SU-DHL-6 (cell line): Measurements from ENCODE around the gene NETO1.

ENCODE experiments used
- H2AFZ ChIP-seq: fragments of 200-600 bp; sonication (generic); 2 replicates; pipeline ENCODE4 v1.6.1; 2014; ENCODE audit warnings: low read depth, mild to moderate bottlenecking, moderate library complexity, mixed read lengths, antibody characterized with exemption, low read length; ENCODE audit not compliant: severe bottlenecking
- H3F3A ChIP-seq: fragments of 200-600 bp; shearing (Covaris generic); 2 replicates; pipeline ENCODE4 v1.6.0; 2016; ENCODE audit warnings: antibody characterized with exemption, mild to moderate bottlenecking; ENCODE audit not compliant: insufficient read depth
- H3K27ac ChIP-seq: fragments of 200-600 bp; sonication (generic); 2 replicates; pipeline ENCODE4 v1.5.1; 2016; ENCODE audit warnings: low read depth, mild to moderate bottlenecking, low read length, moderate library complexity, mixed read lengths
- H3K27me3 ChIP-seq: fragments of 200-600 bp; sonication (generic), shearing (Covaris generic); 2 replicates; pipeline ENCODE4 v1.6.0; 2014; ENCODE audit warnings: mild to moderate bottlenecking, low read length
- H3K36me3 ChIP-seq: fragments of 200-600 bp; sonication (generic); 2 replicates; pipeline ENCODE4 v1.6.1; 2014; ENCODE audit warnings: mild to moderate bottlenecking, low read length, mixed read lengths
- H3K4me2 ChIP-seq: fragments of 300-600, 200-600 bp; shearing (Covaris generic), sonication (generic); 2 replicates; pipeline ENCODE4 v1.6.0; 2014; ENCODE audit warnings: low read length, low read depth, mild to moderate bottlenecking; ENCODE audit not compliant: poor library complexity, severe bottlenecking
- H3K4me3 ChIP-seq: fragments of 200-600 bp; sonication (generic); 2 replicates; pipeline ENCODE4 v1.5.1; 2014; ENCODE audit warnings: antibody characterized with exemption, low read length, mild to moderate bottlenecking, mixed read lengths; ENCODE audit not compliant: insufficient read depth, poor library complexity, severe bottlenecking
- H3K79me2 ChIP-seq: fragments of 200-600 bp; sonication (generic); 2 replicates; pipeline ENCODE4 v1.6.1; 2014; ENCODE audit warnings: mild to moderate bottlenecking, low read length, moderate library complexity; ENCODE audit not compliant: insufficient read depth
- H3K9ac ChIP-seq: fragments of 200-600 bp; sonication (generic); 2 replicates; pipeline ENCODE4 v1.7.0; 2014; ENCODE audit warnings: mild to moderate bottlenecking, low read length
- H3K9me2 ChIP-seq: fragments of 200-600 bp; sonication (generic); replicated peaks from 2 replicates; pipeline ENCODE4 v1.6.1; 2014; ENCODE audit warnings: low read length; ENCODE audit not compliant: insufficient read depth
- H3K9me3 ChIP-seq: fragments of 200-600 bp; sonication (generic); 2 replicates; pipeline ENCODE4 v1.6.1; 2014; ENCODE audit warnings: low read length, mixed read lengths; ENCODE audit not compliant: insufficient read depth
- H4K20me1 ChIP-seq: fragments of 200-600 bp; sonication (generic); 2 replicates; pipeline ENCODE4 v1.6.1; 2014; ENCODE audit warnings: low read depth, mild to moderate bottlenecking, antibody characterized with exemption, low read length, moderate library complexity, mixed read lengths
- EZH2phosphoT487 ChIP-seq: fragments of 200-600 bp; sonication (generic), shearing (Covaris generic); conservative IDR thresholded peaks from 2 replicates; pipeline ENCODE4 v1.6.1; 2018; ENCODE audit warnings: mild to moderate bottlenecking, antibody characterized with exemption, low read length, moderate library complexity, mixed read lengths
- TF ChIP-seq, protein P1 (sequence below): fragments of 200-600 bp; sonication (generic); IDR thresholded peaks from one replicate; pipeline ENCODE4 v1.5.1; 2017; ENCODE audit warnings: antibody characterized with exemption, mild to moderate bottlenecking, low read length, moderate library complexity; ENCODE audit not compliant: insufficient read depth, poor library complexity, severe bottlenecking

NETO1 gene

GRCh38 chr18:72774914-72775313 lies 92.9 kb downstream of the NETO1 start:
- Histone ChIP-seq H3K36me3 (no peaks in the 10 kb centered on the region), H3K9me3 (no peaks in the 10 kb centered on the region), H2AFZ (no peak overlapping the region), H3K9me2 (no peaks in the 10 kb centered on the region), H3F3A (no peaks in the 10 kb centered on the region), H3K27ac (no peak overlapping the region), H4K20me1 (no peaks in the 10 kb centered on the region), H3K27me3 (no peaks in the 10 kb centered on the region), H3K79me2 (no peaks in the 10 kb centered on the region), H3K4me2 (no peak overlapping the region), H3K4me3 (no peak overlapping the region), H3K9ac (no peak overlapping the region)
- no peak for TF ChIP-seq EZH2phosphoT487
- TF ChIP-seq, protein P1, sequence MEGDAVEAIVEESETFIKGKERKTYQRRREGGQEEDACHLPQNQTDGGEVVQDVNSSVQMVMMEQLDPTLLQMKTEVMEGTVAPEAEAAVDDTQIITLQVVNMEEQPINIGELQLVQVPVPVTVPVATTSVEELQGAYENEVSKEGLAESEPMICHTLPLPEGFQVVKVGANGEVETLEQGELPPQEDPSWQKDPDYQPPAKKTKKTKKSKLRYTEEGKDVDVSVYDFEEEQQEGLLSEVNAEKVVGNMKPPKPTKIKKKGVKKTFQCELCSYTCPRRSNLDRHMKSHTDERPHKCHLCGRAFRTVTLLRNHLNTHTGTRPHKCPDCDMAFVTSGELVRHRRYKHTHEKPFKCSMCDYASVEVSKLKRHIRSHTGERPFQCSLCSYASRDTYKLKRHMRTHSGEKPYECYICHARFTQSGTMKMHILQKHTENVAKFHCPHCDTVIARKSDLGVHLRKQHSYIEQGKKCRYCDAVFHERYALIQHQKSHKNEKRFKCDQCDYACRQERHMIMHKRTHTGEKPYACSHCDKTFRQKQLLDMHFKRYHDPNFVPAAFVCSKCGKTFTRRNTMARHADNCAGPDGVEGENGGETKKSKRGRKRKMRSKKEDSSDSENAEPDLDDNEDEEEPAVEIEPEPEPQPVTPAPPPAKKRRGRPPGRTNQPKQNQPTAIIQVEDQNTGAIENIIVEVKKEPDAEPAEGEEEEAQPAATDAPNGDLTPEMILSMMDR: no peak

DNA sequence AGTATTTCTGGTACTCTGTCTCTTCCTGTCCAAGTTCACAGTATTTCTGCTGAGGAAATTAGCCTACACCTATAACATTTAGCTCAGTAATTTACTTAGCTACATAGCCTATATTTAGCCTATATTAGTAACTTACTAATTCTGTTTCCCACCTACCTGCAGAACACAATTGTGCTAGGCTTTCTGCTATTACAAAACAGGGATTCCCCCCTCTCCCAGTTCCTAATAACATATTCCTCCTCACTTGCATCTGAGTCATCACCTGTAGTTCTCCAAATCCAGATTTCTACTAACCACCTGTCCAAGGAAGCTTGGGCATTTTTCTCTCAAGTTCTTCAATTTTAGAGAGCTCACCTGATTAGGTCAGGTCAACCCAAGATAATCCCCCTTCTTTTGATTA lies 94.9 kb downstream of the NETO1 start:
- TF ChIP-seq, protein P1: no peak
- no peak for TF ChIP-seq EZH2phosphoT487
- Histone ChIP-seq H3K9me3 (no peaks in the 10 kb centered on the region), H3K27me3 (no peaks in the 10 kb centered on the region), H3K79me2 (no peaks in the 10 kb centered on the region), H3K9me2 (no peaks in the 10 kb centered on the region), H2AFZ (no peak overlapping the region), H3K9ac (no peak overlapping the region), H3F3A (no peaks in the 10 kb centered on the region), H4K20me1 (no peaks in the 10 kb centered on the region), H3K4me2 (no peak overlapping the region), H3K4me3 (no peak overlapping the region), H3K36me3 (no peaks in the 10 kb centered on the region), H3K27ac (no peak overlapping the region)

- Histone ChIP-seq H2AFZ (no peak overlapping the region), H3K9ac (no peak overlapping the region), H3F3A (no peaks in the 10 kb centered on the region), H3K9me2 (no peaks in the 10 kb centered on the region), H3K79me2 (no peaks in the 10 kb centered on the region), H3K4me3 (no peak overlapping the region), H4K20me1 (no peaks in the 10 kb centered on the region), H3K27me3 (no peaks in the 10 kb centered on the region), H3K27ac (no peak overlapping the region), H3K36me3 (no peaks in the 10 kb centered on the region), H3K9me3 (no peaks in the 10 kb centered on the region), H3K4me2 (no peak overlapping the region)
- TF ChIP-seq, protein P1: no peak
- TF ChIP-seq EZH2phosphoT487: no peak
Observed at GRCh38 chr18:72768681-72769229, 99.0 kb downstream of the NETO1 start.
